Activated CD4-positive, alpha-beta T cell treated with anti-CD3 and anti-CD28 coated beads, Interleukin-10, Interleukin-2, amounts not matched to agents 100 ng/mL and 50 ng/mL, durations not matched to agents 16 hours and 8 hours (primary cell): ENCODE measurements around the gene CELF4.

Experiments used
- DNase-seq: peaks from one replicate; pipeline ENCODE4 v3.0.0-alpha.2; 2020

CELF4 gene

GRCh38 chr18:37405772-37406171 is 159.8 kb downstream of the CELF4 start:
- DNase-seq: no peak

GRCh38 chr18:37405229-37405628 is 160.4 kb downstream of the CELF4 start:
- no peak for DNase-seq

DNA sequence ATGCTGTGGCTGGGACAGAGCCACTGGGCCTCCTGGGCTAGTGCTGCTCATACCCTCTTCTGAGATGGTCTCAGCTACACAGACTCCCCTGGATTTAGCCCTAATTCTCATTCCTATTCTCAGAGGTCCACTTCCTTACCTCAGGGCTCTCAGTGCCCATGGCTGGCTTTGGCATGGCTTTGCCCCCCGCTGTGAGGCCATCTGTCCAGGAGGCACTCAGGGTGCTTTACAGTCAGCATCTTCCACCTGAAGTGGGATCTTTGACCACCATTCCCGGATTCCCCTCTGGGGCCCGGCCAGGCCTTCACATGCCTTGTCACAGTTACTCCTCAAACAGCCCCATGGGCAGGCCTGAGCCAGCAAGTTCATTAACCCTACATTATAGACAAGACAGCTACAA is 161.8 kb downstream of the CELF4 start:
- no peak for DNase-seq

DNA sequence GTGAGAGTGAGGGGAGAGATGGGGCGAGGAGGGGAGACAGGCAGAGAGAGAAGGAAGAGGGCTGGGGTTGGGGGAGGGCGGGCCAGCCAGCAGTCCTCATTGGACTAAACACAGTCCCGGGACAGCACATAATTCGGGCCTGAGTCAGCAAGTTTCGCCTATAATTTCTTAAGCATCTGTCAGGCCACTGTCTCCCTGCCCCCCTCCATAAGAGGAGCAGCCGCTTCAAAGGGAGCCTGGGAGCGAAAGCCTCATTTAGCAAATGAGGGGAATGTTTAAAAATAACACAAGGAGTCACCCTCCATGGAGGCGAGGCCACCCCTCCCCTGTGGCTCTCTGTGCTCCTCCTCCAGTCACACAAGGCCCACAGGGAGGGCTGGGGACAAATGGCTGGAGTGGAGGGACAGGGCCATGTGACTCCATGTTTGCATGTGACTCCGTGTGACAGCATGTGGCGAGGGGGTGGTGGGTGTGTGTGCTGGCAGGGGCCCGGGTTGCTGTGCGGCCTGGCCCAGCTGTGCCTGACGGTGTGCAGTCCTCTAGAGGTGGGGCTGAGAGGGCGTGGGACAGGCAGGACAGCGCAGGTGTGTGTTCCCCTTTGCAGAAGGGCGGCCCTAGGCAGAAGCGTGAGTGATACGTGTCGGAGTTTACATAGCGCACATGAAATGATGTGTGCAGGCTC is 162.4 kb downstream of the CELF4 start:
- no peak for DNase-seq

- DNase-seq: no peak
Measured at GRCh38 chr18:37402735-37403099, 162.9 kb downstream of the CELF4 start.

GRCh38 chr18:37400802-37401201 is 164.8 kb downstream of the CELF4 start:
- DNase-seq: no peak

DNA sequence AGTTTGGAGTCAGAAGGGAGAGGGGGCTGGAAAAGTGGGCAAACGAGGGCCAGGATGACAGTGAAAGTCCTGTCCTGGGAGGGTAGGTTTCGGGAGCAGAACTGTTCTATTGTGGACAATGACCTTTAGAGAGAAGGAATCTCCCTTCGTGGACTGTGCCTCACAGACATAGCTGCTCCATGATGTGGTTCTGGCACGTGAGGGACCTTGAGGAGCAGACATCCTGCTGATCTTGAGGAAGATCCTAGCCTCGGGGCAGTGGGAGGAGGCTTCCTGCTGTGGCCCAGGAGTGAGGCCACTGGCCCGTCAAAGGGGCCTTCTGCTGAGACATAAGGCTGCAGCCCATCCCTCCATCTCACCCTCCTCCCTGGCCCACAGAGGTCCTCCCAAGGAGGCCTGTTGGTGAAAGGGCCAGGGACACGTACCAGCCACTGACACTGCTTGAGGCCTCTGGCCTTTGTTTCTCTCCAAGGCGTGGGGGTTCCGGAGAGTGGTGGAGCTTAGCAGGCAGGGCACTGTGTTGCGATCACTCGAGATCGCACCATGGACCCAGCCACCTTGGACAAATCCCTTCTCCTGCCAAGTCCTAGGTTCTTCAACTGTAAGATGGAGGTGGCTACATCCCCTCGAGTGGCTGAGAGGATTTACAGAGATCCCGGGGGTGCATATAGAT is 167.2 kb downstream of the CELF4 start:
- no peak for DNase-seq

- no peak for DNase-seq
Measured at GRCh38 chr18:37397814-37398213, 167.8 kb downstream of the CELF4 start.

- DNase-seq: no peak
Measured at GRCh38 chr18:37396971-37397720, 168.5 kb downstream of the CELF4 start.

DNA sequence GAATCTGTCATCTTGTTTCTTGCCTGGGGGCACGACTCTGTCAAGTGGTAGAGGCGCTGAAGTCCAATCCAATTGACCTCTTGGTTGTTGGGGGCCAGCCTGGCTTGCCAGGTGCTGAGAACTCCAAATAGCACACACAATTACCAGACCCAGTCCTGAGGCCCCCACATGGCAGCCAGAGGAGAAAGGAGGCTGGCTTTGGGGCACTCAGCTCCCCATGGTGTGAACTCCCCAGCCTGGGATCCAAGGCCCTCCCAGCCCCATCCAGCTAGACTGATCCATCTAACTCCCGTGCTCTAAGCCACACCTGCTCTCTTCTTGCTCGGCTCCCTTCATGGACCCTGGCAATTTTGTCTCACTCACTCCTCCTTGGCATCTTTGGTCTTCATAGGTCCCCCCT is 170.0 kb downstream of the CELF4 start:
- DNase-seq: no peak

DNA sequence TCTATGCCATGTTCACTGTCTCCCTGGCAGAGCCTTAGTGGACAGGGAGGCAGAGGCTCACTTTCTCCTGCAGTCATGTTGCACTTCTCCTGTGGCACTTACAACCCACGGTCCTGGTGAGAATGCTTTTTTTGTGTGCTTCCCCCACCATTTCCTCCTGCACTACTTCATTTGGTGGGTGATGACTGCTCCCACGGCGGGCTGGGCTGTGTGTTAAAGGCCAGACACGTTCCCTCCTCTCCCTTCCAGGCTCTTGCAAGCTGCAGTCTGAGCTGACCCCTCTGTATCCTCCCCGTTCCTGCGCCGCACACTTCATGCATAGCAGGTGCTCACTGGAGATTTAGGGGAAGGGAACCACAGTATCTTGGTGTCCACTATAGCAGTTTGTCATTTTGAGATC is 170.5 kb downstream of the CELF4 start:
- no peak for DNase-seq

- DNase-seq: no peak
Measured at GRCh38 chr18:37394610-37394965, 171.0 kb downstream of the CELF4 start.

GRCh38 chr18:37393945-37394609 is 171.5 kb downstream of the CELF4 start:
- DNase-seq: peak; percentile 1

DNA sequence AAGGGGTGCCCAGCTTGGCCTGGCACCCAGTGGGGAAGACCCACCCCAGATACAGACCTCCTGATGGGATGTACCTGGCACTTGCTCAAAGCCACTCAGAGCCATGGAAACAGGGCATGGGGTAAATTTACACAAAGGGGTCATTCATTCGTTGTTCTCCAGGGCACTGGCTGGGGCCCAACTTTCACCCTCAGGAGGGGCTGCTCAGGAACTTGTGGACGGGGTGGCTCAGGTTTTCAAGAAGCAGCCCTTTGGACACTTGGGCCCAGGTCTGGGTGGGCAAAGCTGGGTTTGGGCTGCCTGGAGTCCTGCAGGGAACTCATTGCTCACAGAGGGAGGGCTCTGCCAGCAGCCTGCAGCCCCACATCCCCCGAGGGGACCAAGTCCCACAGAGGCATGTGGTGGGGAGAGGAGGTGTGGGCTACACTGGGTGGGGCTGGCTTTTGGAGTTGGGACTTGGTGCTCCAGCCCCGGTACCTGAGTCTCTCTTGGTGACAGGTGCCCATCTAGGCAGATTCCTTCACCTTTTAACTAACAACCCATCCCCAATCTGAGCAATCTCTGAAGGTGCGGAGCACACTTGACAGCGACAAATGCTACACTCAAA is 172.3 kb downstream of the CELF4 start:
- no peak for DNase-seq

- no peak for DNase-seq
Measured at GRCh38 chr18:37392648-37393047, 172.9 kb downstream of the CELF4 start.

DNA sequence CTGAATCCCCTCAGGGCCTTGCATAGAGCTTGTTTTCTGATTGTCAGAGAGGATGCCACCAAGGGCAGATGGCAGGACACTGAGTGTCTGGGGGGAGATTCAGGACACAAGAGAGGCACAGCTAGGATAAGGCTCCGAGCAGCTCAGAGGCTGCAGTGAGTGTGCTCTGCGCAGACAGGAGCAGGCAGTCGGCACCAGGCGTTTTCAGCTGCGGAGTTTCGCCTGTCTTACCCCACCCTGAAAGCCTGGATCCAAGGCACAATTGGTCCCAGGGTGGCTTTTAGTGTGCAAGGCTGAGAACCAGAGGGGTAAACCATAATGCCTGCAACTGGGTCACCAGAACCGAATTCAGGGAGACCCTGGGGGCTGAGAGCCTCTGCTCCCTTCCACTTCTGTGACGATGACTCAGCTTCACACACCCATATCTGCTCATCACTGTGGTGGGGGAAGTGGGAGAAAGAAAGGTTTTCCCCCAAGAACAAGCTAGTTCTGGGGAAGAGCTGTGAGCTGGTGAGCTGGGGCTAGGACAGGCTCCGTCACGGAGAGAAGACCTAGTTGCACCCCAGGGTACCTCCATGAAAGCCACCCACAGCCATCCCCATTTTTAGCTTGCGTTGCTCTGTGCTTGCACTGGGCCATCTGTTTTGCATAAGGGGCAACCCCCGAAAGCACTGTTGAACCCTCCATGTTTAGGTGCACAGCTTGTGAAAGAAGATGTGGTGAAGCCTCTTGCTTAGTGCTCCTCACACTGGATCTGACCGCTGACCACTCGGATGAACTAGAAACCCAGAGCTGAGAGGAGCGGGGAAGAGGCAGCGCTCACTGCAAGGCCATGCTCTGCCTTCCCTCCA is 173.7 kb downstream of the CELF4 start:
- DNase-seq: no peak

GRCh38 chr18:37391156-37391555 is 174.4 kb downstream of the CELF4 start:
- DNase-seq: no peak

DNA sequence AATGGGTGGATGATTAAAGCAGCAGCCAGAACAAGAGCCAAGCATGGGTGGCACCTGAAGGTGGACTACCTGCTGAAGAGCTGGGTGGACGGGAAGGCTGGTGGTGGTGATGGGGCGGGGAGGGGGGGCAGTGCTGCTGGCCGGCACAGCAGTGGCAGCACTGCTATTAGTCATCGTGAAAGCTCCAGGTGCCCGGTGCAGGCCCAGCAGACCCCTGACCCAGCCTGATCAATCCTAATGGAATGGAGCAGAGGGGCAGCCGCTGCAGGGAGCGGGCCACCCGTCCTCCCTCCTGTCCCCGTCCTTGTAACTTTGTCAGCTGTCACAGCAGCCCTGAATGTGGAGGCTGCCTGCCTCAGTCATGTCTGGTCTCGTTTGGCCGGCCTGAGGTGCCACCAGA is 174.9 kb downstream of the CELF4 start:
- no peak for DNase-seq

DNA sequence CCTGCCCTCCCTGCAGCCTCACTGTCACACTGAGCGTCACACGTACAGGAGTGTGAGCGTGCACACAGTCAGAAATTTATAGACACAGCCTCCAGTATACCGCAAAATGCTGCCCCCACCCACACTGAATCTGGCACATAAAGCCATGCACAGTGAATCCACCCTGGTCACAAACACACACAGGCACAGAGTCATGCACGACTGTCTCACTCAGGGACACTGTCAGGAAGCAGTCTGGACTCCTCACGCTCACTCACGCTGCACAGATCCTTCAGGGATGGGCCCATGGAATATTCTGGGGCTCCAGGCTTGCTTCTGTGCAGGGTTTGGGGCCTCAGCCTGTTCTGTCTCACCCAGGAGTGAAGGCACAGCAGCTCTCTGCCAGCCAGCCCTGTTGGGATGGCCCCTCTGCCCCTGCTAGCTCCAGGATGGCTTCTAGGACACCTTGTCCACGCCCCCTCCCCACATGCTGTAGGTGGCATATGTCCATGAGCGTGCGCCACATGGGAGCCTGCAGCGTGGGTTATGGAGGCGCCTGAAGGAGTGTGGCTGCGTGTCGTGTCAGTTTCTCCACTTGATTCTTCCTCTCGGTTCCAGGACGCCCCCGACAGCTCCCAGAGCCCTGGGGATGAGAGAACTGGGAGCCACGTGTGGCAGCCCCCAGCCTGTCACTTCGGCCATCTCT is 175.8 kb downstream of the CELF4 start:
- no peak for DNase-seq

GRCh38 chr18:37389041-37389440 is 176.6 kb downstream of the CELF4 start:
- DNase-seq: no peak

GRCh38 chr18:37388413-37388812 is 177.2 kb downstream of the CELF4 start:
- no peak for DNase-seq
